ENCODE data around the gene PRC1.

Gene PRC1

DNA sequence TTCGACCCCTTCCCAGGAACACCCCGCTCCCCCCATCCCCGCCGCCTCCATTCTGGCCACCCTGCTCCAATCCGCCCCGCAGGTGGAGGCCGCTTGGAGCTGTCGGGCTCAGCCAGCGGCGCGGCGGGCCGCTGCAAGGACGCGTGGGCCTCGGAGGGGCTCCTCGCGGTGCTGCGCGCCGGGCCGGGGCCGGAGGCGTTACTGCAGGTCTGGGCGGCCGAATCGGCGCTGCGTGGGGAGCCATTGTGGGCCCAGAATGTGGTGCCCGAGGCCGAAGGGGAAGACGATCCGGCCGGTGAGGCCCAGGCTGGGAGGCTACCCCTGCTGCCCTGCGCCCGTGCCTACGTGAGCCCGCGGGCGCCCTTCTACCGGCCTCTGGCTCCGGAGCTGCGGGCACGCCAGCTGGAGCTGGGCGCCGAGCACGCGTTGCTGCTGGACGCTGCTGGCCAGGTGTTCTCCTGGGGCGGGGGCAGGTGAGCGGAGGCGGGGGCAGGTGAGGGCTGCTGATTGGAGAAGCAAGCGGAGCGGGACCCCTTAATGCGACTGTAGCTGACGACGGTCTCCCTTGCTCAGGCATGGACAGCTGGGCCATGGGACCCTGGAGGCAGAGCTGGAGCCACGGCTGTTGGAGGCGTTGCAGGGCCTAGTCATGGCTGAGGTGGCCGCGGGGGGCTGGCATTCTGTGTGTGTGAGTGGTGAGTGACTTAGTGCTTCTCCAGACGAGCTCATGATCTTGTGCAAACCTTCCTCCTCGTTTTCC lies 37.1 kb downstream of the PRC1 start:
- DNase-seq (ENCODE audit: low read depth): peak; percentile 30
- peak overlapping the region; percentile 74 for H3K4me3 ChIP-seq (ENCODE audit: low read depth, low read length)
- TF ChIP-seq, protein P1, sequence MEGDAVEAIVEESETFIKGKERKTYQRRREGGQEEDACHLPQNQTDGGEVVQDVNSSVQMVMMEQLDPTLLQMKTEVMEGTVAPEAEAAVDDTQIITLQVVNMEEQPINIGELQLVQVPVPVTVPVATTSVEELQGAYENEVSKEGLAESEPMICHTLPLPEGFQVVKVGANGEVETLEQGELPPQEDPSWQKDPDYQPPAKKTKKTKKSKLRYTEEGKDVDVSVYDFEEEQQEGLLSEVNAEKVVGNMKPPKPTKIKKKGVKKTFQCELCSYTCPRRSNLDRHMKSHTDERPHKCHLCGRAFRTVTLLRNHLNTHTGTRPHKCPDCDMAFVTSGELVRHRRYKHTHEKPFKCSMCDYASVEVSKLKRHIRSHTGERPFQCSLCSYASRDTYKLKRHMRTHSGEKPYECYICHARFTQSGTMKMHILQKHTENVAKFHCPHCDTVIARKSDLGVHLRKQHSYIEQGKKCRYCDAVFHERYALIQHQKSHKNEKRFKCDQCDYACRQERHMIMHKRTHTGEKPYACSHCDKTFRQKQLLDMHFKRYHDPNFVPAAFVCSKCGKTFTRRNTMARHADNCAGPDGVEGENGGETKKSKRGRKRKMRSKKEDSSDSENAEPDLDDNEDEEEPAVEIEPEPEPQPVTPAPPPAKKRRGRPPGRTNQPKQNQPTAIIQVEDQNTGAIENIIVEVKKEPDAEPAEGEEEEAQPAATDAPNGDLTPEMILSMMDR (conservative IDR thresholded peaks at IDR 0.05; ENCODE audit: low read depth, low read length): no peak

DNA sequence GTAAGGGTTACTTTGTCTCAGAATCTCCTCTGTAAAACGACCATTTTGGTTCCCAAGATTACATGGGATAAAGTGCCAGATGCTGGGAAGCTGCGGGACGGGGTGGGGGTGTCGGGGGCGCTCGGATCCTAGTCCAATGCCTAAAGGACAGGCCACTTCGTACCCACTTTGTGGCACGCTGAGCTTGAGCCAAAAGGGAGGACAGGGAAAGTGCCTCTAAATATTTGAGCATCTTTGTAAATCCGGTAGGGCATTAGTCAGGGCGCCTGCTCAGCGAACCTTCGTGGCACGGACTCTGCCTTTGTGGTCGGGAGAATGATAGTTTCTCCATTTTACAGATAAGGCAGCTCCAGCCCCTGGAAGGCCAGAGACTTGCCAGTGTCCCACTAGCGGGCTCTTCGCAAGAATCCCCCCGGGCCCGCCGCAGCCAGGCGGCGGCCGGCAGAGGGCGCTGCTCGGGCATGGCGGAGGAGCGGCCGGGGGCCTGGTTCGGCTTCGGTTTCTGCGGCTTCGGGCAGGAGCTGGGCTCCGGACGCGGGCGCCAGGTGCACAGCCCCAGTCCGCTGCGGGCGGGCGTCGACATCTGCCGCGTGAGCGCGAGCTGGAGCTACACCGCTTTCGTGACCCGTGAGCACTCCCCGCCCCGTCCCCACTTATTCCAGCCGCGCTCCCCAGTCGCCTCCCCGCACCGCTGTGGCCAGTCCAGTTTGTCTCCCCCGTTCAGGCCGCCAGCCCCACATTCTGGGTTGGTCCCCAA lies 37.9 kb downstream of the PRC1 start:
- H3K4me3 ChIP-seq (ENCODE audit: low read depth, low read length): peak overlapping the region; percentile 74
- TF ChIP-seq, protein P1 (conservative IDR thresholded peaks at IDR 0.05; ENCODE audit: low read depth, low read length): peak; percentile 69
- peak; percentile 76 for DNase-seq (ENCODE audit: low read depth)

DNA sequence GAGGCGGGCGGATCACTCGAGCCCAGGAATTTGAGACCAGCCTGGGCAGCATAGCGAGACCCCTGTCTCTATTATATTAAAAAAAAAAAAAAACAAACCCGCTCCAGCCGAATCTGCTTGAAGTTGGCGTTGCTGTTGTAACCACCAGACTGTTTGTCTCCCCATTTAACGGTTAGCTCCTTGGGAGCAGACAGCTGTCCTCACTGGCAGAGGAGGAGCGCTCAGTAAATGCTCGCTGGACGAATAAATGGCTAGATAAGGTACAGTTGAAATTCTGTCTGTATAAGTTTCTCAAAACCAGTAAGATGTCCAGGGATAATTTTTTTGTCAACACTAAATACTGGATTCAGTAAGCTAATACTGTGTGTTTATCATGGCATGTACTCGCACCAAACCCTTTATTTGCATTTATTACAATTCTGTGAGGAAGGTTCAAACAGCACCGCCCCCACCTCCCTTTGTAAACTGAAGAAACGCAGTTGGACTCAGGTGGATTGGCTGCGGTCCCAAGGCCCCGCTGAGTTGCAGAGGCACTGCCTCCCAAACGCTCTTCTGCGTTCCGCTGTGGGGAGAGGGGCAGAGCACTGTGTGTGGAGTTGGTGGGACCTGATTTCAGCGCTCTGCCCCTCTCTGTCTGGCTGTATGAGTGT lies 38.6 kb downstream of the PRC1 start:
- no peak for DNase-seq (ENCODE audit: low read depth)
- TF ChIP-seq, protein P1 (conservative IDR thresholded peaks at IDR 0.05; ENCODE audit: low read depth, low read length): no peak
- H3K4me3 ChIP-seq (ENCODE audit: low read depth, low read length): no peak overlapping the region

DNA sequence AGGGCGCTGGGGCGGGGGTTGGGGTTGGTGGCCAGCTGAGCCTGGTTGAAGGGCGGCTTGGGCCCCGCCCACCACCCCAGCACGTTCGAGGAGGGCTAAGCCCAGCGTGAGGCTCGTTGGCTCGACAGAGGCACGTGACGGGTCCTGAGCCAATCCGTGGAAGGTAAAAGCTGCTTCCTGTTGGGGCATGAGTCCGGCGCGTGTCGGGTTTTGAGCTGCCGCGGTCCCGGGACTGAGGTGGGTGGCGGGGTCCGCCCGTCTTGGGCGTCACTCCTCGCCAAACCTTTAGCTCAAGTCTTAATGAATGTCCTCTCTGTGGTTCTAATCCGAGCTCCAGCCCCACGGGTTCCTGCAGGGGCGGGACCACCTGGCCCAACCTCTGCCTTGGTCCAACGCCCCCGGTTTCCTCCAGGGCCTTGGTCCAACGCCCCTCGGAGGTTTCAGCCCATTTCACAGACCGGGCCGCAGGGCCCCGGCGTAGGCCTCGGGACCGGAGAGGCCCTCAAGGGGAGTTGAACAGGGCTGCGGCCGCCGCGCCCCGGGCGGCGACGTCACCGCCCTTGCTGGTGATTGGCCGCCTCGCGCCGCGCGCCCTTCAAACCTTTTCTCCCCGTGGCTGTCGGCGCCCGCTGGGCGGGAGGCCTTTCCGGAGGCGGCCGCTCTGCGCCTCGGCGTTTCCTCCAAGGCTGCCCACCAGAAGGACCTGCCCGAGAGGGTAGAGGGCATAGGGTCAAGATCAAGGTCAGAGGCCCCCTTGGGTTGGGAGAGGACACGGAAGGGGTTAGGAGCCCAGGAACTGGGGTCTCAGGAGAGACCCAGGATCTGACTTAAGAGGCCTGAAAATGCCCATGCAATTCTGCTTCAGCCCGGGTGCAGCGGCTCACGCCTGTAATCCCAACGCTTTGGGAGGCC lies 39.4 kb downstream of the PRC1 start, which contains the start of gene RCCD1:
Gene RCCD1 (plus strand): TSS at position 173 of the 912 bp plus-strand sequence. CDS start 1,851 bp downstream, outside the sequence.
- peak within 1 kb of the TSS; percentile 94 for H3K4me3 ChIP-seq (ENCODE audit: low read depth, low read length)
- TF ChIP-seq, protein P1 (conservative IDR thresholded peaks at IDR 0.05; ENCODE audit: low read depth, low read length): no peak
- peak; percentile 96 for DNase-seq (ENCODE audit: low read depth)

DNA sequence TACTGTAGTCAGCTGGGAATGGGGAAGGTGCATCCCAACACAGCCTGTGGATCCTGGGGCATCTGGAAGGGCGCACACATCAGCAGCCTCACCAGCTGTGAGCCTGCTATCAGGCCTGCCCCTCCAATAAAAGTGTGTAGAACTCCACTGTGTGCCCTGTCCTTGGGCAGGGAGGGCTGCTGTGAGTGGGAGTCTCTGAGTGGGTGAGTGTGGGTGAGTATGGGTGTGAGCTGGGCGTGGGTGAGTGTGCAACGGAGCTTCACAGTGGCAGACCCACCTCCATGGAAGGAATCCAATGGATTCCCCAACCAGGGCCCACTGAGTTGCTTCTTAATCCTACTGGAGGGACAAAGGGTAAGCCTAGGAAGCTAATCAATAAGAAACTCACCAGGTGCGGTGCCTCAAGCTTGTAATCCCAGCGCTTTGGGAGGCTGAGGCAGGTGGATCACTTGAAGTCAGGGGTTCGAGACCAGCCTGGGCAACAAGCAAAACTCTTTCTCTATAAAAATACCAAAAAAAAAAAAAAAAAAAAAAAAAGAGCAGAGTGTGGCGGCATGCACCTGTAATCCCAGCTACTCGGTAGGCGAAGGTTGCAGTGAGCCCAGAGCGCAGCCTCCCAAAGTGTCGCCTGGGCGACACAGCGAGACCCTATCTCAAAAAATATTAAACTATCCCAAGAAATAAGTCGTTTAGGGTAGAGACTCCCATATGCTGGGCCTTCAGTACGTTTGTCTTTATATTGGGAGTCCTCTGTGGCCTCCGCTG lies 40.2 kb downstream of the PRC1 start:
- DNase-seq (ENCODE audit: low read depth): no peak
- peak overlapping the region; percentile 94 for H3K4me3 ChIP-seq (ENCODE audit: low read depth, low read length)
- TF ChIP-seq, protein P1 (conservative IDR thresholded peaks at IDR 0.05; ENCODE audit: low read depth, low read length): no peak
